ENCODE measurements around the gene SKIC2. TPM values are rescaled to one million over a fixed set of nuclear protein-coding genes. Genes with fewer than 3 reads are reported as not detected.

The SKIC2 gene
- polyA plus RNA-seq, 4 donors = 36.4 to 56.9 (median 45.8) TPM

GRCh38 chr6:31945154-31945506, 13.8 kb upstream of the SKIC2 start:
- no peak for DNase-seq (ENCODE audit: low read depth in 4 of 4, low spot score in 2 of 4)

GRCh38 chr6:31945507-31946369, 13.2 kb upstream of the SKIC2 start, which contains the start of gene CFB:
Gene CFB (plus strand): TSS chr6:31946095. CDS start chr6:31946222, 127 bp downstream.
- no peak for DNase-seq (ENCODE audit: low read depth in 4 of 4, low spot score in 2 of 4)

GRCh38 chr6:31946370-31946885, 12.5 kb upstream of the SKIC2 start:
- no peak for DNase-seq (ENCODE audit: low read depth in 4 of 4, low spot score in 2 of 4)

GRCh38 chr6:31947070-31947675, 11.8 kb upstream of the SKIC2 start:
- no peak for DNase-seq (ENCODE audit: low read depth in 4 of 4, low spot score in 2 of 4)

- no peak for DNase-seq (ENCODE audit: low read depth in 4 of 4, low spot score in 2 of 4)
These were observed 11.1 kb upstream of the SKIC2 start for GRCh38 chr6:31947864-31948263.

- no peak for DNase-seq (ENCODE audit: low read depth in 4 of 4, low spot score in 2 of 4)
These were observed 10.7 kb upstream of the SKIC2 start for GRCh38 chr6:31948306-31948705.

GRCh38 chr6:31948753-31949413, 10.1 kb upstream of the SKIC2 start:
- no peak for DNase-seq (ENCODE audit: low read depth in 4 of 4, low spot score in 2 of 4)

GRCh38 chr6:31949926-31950548, 8.9 kb upstream of the SKIC2 start:
- DNase-seq (ENCODE audit: low read depth in 4 of 4, low spot score in 2 of 4) = no peak

- DNase-seq (ENCODE audit: low read depth in 4 of 4, low spot score in 2 of 4) = no peak
These were observed 6.7 kb upstream of the SKIC2 start for GRCh38 chr6:31952140-31952805.

GRCh38 chr6:31952890-31953289, 6.1 kb upstream of the SKIC2 start:
- no peak for DNase-seq (ENCODE audit: low read depth in 4 of 4, low spot score in 2 of 4)

GRCh38 chr6:31954511-31954910, 4.5 kb upstream of the SKIC2 start:
- no peak for DNase-seq (ENCODE audit: low read depth in 4 of 4, low spot score in 2 of 4)

GRCh38 chr6:31956796-31957195, 2.2 kb upstream of the SKIC2 start:
- no peak for DNase-seq (ENCODE audit: low read depth in 4 of 4, low spot score in 2 of 4)

GRCh38 chr6:31958412-31958740, 599 bp upstream of the SKIC2 start:
- DNase-seq (ENCODE audit: low read depth in 4 of 4, low spot score in 2 of 4) = no peak

- no peak for DNase-seq (ENCODE audit: low read depth in 4 of 4, low spot score in 2 of 4)
These were observed 2.6 kb downstream of the SKIC2 start for GRCh38 chr6:31961616-31962015.

GRCh38 chr6:31963921-31964320, 4.9 kb downstream of the SKIC2 start:
- DNase-seq (ENCODE audit: low read depth in 4 of 4, low spot score in 2 of 4) = no peak

- no peak for DNase-seq (ENCODE audit: low read depth in 4 of 4, low spot score in 2 of 4)
These were observed 6.7 kb downstream of the SKIC2 start for GRCh38 chr6:31965700-31966099.

GRCh38 chr6:31966506-31966905, 7.5 kb downstream of the SKIC2 start:
- DNase-seq (ENCODE audit: low read depth in 4 of 4, low spot score in 2 of 4) = no peak

- no peak for DNase-seq (ENCODE audit: low read depth in 4 of 4, low spot score in 2 of 4)
These were observed 8.3 kb downstream of the SKIC2 start for GRCh38 chr6:31966997-31967925.

- DNase-seq (ENCODE audit: low read depth in 4 of 4, low spot score in 2 of 4) = no peak
These were observed 8.9 kb downstream of the SKIC2 start for GRCh38 chr6:31967926-31968320.

Measured in left renal cortex interstitium (tissue), 4 donors.